SK-N-SH (cell line): ENCODE measurements around the gene PCGF3. TPM values are rescaled to one million over a fixed set of nuclear protein-coding genes. Genes with fewer than 3 reads are reported as not detected.

Experiments used
- CTCF ChIA-PET: fragments of 300-600, 350-600 bp; formaldehyde crosslinking; extraction: SDS; loops from one replicate; lab custom pipeline; 2021; lab: Yijun Ruan, JAX
- POLR2A ChIA-PET: fragments of 350-600 bp; sonication (Branson Sonifier 250); formaldehyde crosslinking; extraction: SDS; loops from one replicate; lab custom pipeline; 2020; ENCODE audit warnings: antibody characterized with exemption, inconsistent platforms; lab: Yijun Ruan, JAX
- DNase-seq: peaks from one replicate; pipeline ENCODE4 v3.0.0; 2012
- H2AFZ ChIP-seq: fragments of 200-600 bp; sonication (generic); 2 replicates; pipeline ENCODE4 v1.8.1; 2016; ENCODE audit warnings: antibody characterized with exemption, mild to moderate bottlenecking, low read depth
- H3F3A ChIP-seq: fragments of 200-600 bp; sonication (generic); replicated peaks from 2 replicates; pipeline ENCODE3; 2016; ENCODE audit warnings: antibody characterized with exemption, mild to moderate bottlenecking; ENCODE audit not compliant: insufficient read depth
- H3K27ac ChIP-seq, 2 experiments: fragments of 200-500 bp in 1 of 2; fragments of 200-600 bp in 1 of 2; sonication (Bioruptor generic) in 1 of 2; sonication (generic), shearing (Covaris generic) in 1 of 2; 2 replicates each; pipeline versions ENCODE4 v1.5.1 to v1.6.1; 2014 to 2016; ENCODE audit warnings: low read depth in 2 of 2, inconsistent platforms in 1 of 2, low read length in 1 of 2, mild to moderate bottlenecking in 1 of 2, mixed read lengths in 1 of 2
- H3K27me3 ChIP-seq: fragments of 200-600 bp; sonication (generic), shearing (Covaris generic); 2 replicates; pipeline ENCODE4 v1.6.1; 2016; ENCODE audit warnings: mixed run types; ENCODE audit not compliant: insufficient read depth
- H3K36me3 ChIP-seq, 2 experiments: fragments of 200-500 bp in 1 of 2; fragments of 200-600 bp in 1 of 2; sonication (Bioruptor generic) in 1 of 2; sonication (generic) in 1 of 2; replicated peaks in 1 of 2; 2 replicates each; pipeline versions ENCODE3 to v1.5.1; 2014 to 2016; ENCODE audit warnings: low read length in 1 of 2, mild to moderate bottlenecking in 1 of 2; ENCODE audit not compliant: insufficient read depth in 2 of 2, control insufficient read depth in 1 of 2
- H3K4me1 ChIP-seq, 2 experiments: fragments of 200-500 bp in 1 of 2; fragments of 200-600 bp in 1 of 2; sonication (Bioruptor generic) in 1 of 2; sonication (generic), shearing (Covaris generic) in 1 of 2; 2 replicates each; pipeline versions ENCODE4 v1.5.1 to v1.6.1; 2014 to 2016; ENCODE audit warnings: low read depth in 1 of 2, low read length in 1 of 2, mixed run types in 1 of 2; ENCODE audit not compliant: insufficient read depth in 2 of 2, control insufficient read depth in 1 of 2
- H3K4me2 ChIP-seq: fragments of 200-600 bp; sonication (generic), shearing (Covaris generic); 2 replicates; pipeline ENCODE4 v1.6.1; 2017; ENCODE audit warnings: mixed run types
- H3K4me3 ChIP-seq, 2 experiments: fragments of 200-500 bp in 1 of 2; fragments of 200-600 bp in 1 of 2; sonication (Bioruptor generic) in 1 of 2; sonication (generic), shearing (Covaris generic) in 1 of 2; 2 replicates each; pipeline versions ENCODE4 v1.5.1 to v1.8.1; 2014 to 2016; ENCODE audit warnings: low read depth in 2 of 2, inconsistent platforms in 1 of 2, low read length in 1 of 2, mild to moderate bottlenecking in 1 of 2, mixed read lengths in 1 of 2, moderate library complexity in 1 of 2
- H3K79me2 ChIP-seq: fragments of 200-600 bp; sonication (generic); 2 replicates; pipeline ENCODE4 v1.8.1; 2017; ENCODE audit warnings: mild to moderate bottlenecking; ENCODE audit not compliant: insufficient read depth
- H3K9ac ChIP-seq: fragments of 200-600 bp; sonication (generic); 2 replicates; pipeline ENCODE4 v1.6.1; 2017; ENCODE audit warnings: mixed run types
- H3K9me2 ChIP-seq: fragments of 200-600 bp; sonication (generic); 2 replicates; pipeline ENCODE4 v1.6.1; 2017; ENCODE audit warnings: mixed run types
- H3K9me3 ChIP-seq: fragments of 200-600 bp; sonication (generic); 2 replicates; pipeline ENCODE4 v1.6.1; 2017; ENCODE audit warnings: mixed run types, mild to moderate bottlenecking, moderate library complexity
- H4K20me1 ChIP-seq: fragments of 200-600 bp; sonication (generic); 2 replicates; pipeline ENCODE4 v1.6.1; 2017; ENCODE audit warnings: mild to moderate bottlenecking, mixed run types; ENCODE audit not compliant: insufficient read depth
- CHD2 ChIP-seq: fragments of 150-350 bp; IDR thresholded peaks from 2 replicates; pipeline ENCODE4 v1.6.1; 2018; ENCODE audit warnings: low read length; ENCODE audit not compliant: partially characterized antibody
- ELF1 ChIP-seq: IDR thresholded peaks from 2 replicates; pipeline ENCODE4 v1.4.0; 2012
- EZH2phosphoT487 ChIP-seq: fragments of 200-600 bp; sonication (generic); IDR thresholded peaks from 2 replicates; pipeline ENCODE4 v1.6.1; 2017; ENCODE audit warnings: low read depth, mixed run types, mild to moderate bottlenecking, antibody characterized with exemption, moderate library complexity, borderline replicate concordance
- FOSL2 ChIP-seq: IDR thresholded peaks from 2 replicates; pipeline ENCODE4 v1.4.0; 2012; ENCODE audit warnings: low read depth, mild to moderate bottlenecking, moderate library complexity, borderline replicate concordance
- FOXJ3 ChIP-seq: sonication (generic); formaldehyde crosslinking; IDR thresholded peaks from 2 replicates; pipeline ENCODE4 v1.5.1; 2020; ENCODE audit warnings: mild to moderate bottlenecking, missing genetic modification reagents
- FOXM1 ChIP-seq: IDR thresholded peaks from 2 replicates; pipeline ENCODE4 v1.4.0; 2012; ENCODE audit warnings: low read depth, mild to moderate bottlenecking
- MAX ChIP-seq: IDR thresholded peaks from 2 replicates; pipeline ENCODE4 v1.4.0; 2012; ENCODE audit warnings: low read depth
- MEF2A ChIP-seq: IDR thresholded peaks from 2 replicates; pipeline ENCODE4 v1.4.0; 2012; ENCODE audit warnings: low read depth, borderline replicate concordance
- MXI1 ChIP-seq: IDR thresholded peaks from 2 replicates; pipeline ENCODE4 v1.6.1; 2012; ENCODE audit warnings: mild to moderate bottlenecking, low read depth, low read length, improper control_type of control experiment
- POLR2AphosphoS5 ChIP-seq: IDR thresholded peaks from 2 replicates; pipeline ENCODE4 v1.6.1; 2012; ENCODE audit warnings: low read depth, low read length
- RCOR1 ChIP-seq: fragments of 150-350 bp; IDR thresholded peaks from 2 replicates; pipeline ENCODE4 v1.6.1; 2017; ENCODE audit warnings: antibody characterized with exemption, low read length
- RXRA ChIP-seq: IDR thresholded peaks from 2 replicates; pipeline ENCODE4 v1.4.0; 2012; ENCODE audit warnings: low read depth, mild to moderate bottlenecking, borderline replicate concordance
- SIN3A ChIP-seq: IDR thresholded peaks from 2 replicates; pipeline ENCODE4 v1.6.1; 2012; ENCODE audit warnings: low read depth, mild to moderate bottlenecking, low read length, moderate library complexity, borderline replicate concordance
- TAF1 ChIP-seq: IDR thresholded peaks from 2 replicates; pipeline ENCODE4 v1.6.1; 2012; ENCODE audit warnings: low read depth, mild to moderate bottlenecking, low read length, moderate library complexity, borderline replicate concordance
- TEAD4 ChIP-seq: IDR thresholded peaks from 2 replicates; pipeline ENCODE4 v1.4.0; 2012; ENCODE audit warnings: mild to moderate bottlenecking, borderline replicate concordance; ENCODE audit not compliant: insufficient read depth
- USF1 ChIP-seq: IDR thresholded peaks from 2 replicates; pipeline ENCODE4 v1.4.0; 2012; ENCODE audit warnings: low read depth, borderline replicate concordance
- YY1 ChIP-seq: IDR thresholded peaks from 2 replicates; pipeline ENCODE4 v1.4.0; 2012; ENCODE audit warnings: low read depth, mild to moderate bottlenecking
- ZBTB33 ChIP-seq: IDR thresholded peaks from 2 replicates; pipeline ENCODE4 v1.4.0; 2012; ENCODE audit warnings: low read depth, borderline replicate concordance
- WGBS: methylation state at CpG from one replicate; pipeline ENCODE4 v1.1.6; 2017; ENCODE audit warnings: low lambda C conversion rate; 5-methylcytosine and 5-hydroxymethylcytosine counted together
- polyA plus RNA-seq, 3 experiments: library from polyadenylated mRNA; depleted of rRNA; stranded (reverse); fragments of >200 nt; gene quantifications; 2 replicates each; pipeline ENCODE4 v1.2.3, GENCODE V29; 2012

PCGF3 gene
- polyA plus RNA-seq, 1 of the 3 experiments (the other 2 are of a cell fraction) = 44.8 TPM

- Histone ChIP-seq H3K9ac (no peak overlapping the region), H3K79me2 (peaks cover 69% of the 10 kb centered on the region), H3K4me3 (no peak overlapping the region), H3K9me3 (no peaks in the 10 kb centered on the region), H3K4me2 (no peak overlapping the region), H4K20me1 (peaks cover 78% of the 10 kb centered on the region), H3K27me3 (no peaks in the 10 kb centered on the region), H3F3A (no peaks in the 10 kb centered on the region), H3K27ac (no peak overlapping the region), H3K36me3 (peaks cover 5 to 6% of the 10 kb centered on the region in 2 experiments), H3K4me1 (peaks cover 0 to 9% of the 10 kb centered on the region in 2 experiments; a peak in 2 of 4 replicates), H3K9me2 (no peaks in the 10 kb centered on the region), H2AFZ (no peak overlapping the region)
- TF ChIP-seq FOXM1 (no peak), ZBTB33 (no peak), USF1 (no peak), MEF2A (no peak), RCOR1 (no peak), MXI1 (no peak), FOSL2 (no peak), POLR2AphosphoS5 (no peak), TAF1 (no peak), RXRA (no peak), CHD2 (no peak), SIN3A (no peak), EZH2phosphoT487 (no peak)
- ChIA-PET CTCF (interaction anchor here (1.4 kb wide), 1 partner anchor 15 kb away, joined by 10 read pairs; no protein-coding TSS in a partner anchor), POLR2A (no interaction called here)
- WGBS = 94% methylated on average over 17 of the region's 17 CpGs
- no peak for DNase-seq
Observed at GRCh38 chr4:726838-727237, 21.2 kb downstream of the PCGF3 start.

- H2AFZ ChIP-seq = no peak overlapping the region
- H3K9me3 ChIP-seq = no peaks in the 10 kb centered on the region
- peaks cover 65% of the 10 kb centered on the region for H3K79me2 ChIP-seq
- no peak overlapping the region for H3K4me3 ChIP-seq
- no peak for TF ChIP-seq TAF1
- TF ChIP-seq YY1 = no peak
- no peak for TF ChIP-seq TEAD4
- no peak for TF ChIP-seq ELF1
- TF ChIP-seq FOXJ3 (CRISPR knock-in tag) = no peak
- TF ChIP-seq MAX = no peak
- peaks cover 0 to 9% of the 10 kb centered on the region in 2 experiments; a peak in 2 of 4 replicates for H3K4me1 ChIP-seq
- no peak overlapping the region for H3K27ac ChIP-seq
- no peaks in the 10 kb centered on the region for H3K27me3 ChIP-seq
- H3K4me2 ChIP-seq = no peak overlapping the region
- ChIA-PET CTCF (no interaction called here), POLR2A (no interaction called here)
- peaks cover 74% of the 10 kb centered on the region for H4K20me1 ChIP-seq
- WGBS = 82% methylated on average over 6 of the region's 6 CpGs
- H3K9me2 ChIP-seq = no peaks in the 10 kb centered on the region
- H3K9ac ChIP-seq = no peak overlapping the region
- no peak for DNase-seq
- H3K36me3 ChIP-seq = peaks cover 5 to 10% of the 10 kb centered on the region in 2 experiments
- no peaks in the 10 kb centered on the region for H3F3A ChIP-seq
Observed at GRCh38 chr4:727576-727975, 21.9 kb downstream of the PCGF3 start.
